HL-60 (cell line): Measurements from ENCODE around the gene CHRM3.
"Not testable (repeated sequence)": the region's sequence is repeated elsewhere in the genome, so short reads cannot be mapped to it uniquely, and the experiment has no call there.

Source experiments
- DNase-seq, 2 experiments: peaks; one replicate each; pipeline ENCODE4 v3.0.0-alpha.2; 2010 to 2020; ENCODE audit warnings: low read depth in 1 of 2, low spot score in 1 of 2
- H3K27ac ChIP-seq: fragments of 250-450 bp; sonication (Bioruptor Pico); replicated peaks from 2 replicates; pipeline ENCODE4 v1.5.1; 2020; ENCODE audit warnings: mild to moderate bottlenecking, moderate library complexity
- H3K27me3 ChIP-seq: fragments of 250-450 bp; sonication (Bioruptor Pico); 2 replicates; pipeline ENCODE4 v1.5.1; 2021; ENCODE audit warnings: mild to moderate bottlenecking, moderate library complexity; ENCODE audit not compliant: insufficient read depth, poor library complexity, severe bottlenecking
- H3K4me3 ChIP-seq: replicated peaks from 2 replicates; pipeline ENCODE4 v1.5.1; 2011; ENCODE audit warnings: mild to moderate bottlenecking, control low read depth, low read length; ENCODE audit not compliant: insufficient read depth
- GABPA ChIP-seq: IDR thresholded peaks from 2 replicates; pipeline ENCODE4 v1.6.1; 2012; ENCODE audit warnings: low read depth
- POLR2AphosphoS5 ChIP-seq: IDR thresholded peaks from 2 replicates; pipeline ENCODE4 v1.6.1; 2012; ENCODE audit warnings: low read depth
- SPI1 ChIP-seq: IDR thresholded peaks from 2 replicates; pipeline ENCODE4 v1.6.1; 2012; ENCODE audit warnings: low read depth, mild to moderate bottlenecking, borderline replicate concordance
- TF ChIP-seq, protein P1 (sequence below): IDR thresholded peaks from 2 replicates; pipeline ENCODE4 v1.6.1; 2012; ENCODE audit warnings: low read depth; ENCODE audit not compliant: insufficient replicate concordance
- TF ChIP-seq, protein P2 (sequence below): IDR thresholded peaks from one replicate; pipeline ENCODE4 v1.5.1; 2011; ENCODE audit warnings: low read length, control low read depth, inconsistent platforms; ENCODE audit not compliant: insufficient read depth

Gene CHRM3

DNA sequence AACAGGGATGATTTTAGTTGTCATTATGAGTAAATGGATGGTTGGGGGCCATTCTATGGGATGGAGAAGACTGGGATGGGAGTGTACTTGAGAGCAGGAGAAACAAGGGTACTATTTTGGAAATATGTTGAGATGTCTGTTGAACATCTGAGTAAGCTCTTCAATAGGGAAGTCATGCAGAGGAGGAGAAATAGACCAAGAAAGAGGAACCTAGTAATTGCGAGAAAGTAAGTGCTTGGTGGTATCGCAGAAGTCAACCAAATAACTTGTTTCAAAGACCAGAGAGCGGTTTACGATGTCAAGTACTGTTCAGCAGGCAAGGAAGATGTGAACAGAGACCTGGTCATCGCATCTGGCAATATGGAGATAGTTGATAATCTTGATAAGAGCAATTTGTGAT is 22.4 kb upstream of the CHRM3 start:
- TF ChIP-seq, protein P1, sequence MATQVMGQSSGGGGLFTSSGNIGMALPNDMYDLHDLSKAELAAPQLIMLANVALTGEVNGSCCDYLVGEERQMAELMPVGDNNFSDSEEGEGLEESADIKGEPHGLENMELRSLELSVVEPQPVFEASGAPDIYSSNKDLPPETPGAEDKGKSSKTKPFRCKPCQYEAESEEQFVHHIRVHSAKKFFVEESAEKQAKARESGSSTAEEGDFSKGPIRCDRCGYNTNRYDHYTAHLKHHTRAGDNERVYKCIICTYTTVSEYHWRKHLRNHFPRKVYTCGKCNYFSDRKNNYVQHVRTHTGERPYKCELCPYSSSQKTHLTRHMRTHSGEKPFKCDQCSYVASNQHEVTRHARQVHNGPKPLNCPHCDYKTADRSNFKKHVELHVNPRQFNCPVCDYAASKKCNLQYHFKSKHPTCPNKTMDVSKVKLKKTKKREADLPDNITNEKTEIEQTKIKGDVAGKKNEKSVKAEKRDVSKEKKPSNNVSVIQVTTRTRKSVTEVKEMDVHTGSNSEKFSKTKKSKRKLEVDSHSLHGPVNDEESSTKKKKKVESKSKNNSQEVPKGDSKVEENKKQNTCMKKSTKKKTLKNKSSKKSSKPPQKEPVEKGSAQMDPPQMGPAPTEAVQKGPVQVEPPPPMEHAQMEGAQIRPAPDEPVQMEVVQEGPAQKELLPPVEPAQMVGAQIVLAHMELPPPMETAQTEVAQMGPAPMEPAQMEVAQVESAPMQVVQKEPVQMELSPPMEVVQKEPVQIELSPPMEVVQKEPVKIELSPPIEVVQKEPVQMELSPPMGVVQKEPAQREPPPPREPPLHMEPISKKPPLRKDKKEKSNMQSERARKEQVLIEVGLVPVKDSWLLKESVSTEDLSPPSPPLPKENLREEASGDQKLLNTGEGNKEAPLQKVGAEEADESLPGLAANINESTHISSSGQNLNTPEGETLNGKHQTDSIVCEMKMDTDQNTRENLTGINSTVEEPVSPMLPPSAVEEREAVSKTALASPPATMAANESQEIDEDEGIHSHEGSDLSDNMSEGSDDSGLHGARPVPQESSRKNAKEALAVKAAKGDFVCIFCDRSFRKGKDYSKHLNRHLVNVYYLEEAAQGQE = no peak
- TF ChIP-seq, protein P2, sequence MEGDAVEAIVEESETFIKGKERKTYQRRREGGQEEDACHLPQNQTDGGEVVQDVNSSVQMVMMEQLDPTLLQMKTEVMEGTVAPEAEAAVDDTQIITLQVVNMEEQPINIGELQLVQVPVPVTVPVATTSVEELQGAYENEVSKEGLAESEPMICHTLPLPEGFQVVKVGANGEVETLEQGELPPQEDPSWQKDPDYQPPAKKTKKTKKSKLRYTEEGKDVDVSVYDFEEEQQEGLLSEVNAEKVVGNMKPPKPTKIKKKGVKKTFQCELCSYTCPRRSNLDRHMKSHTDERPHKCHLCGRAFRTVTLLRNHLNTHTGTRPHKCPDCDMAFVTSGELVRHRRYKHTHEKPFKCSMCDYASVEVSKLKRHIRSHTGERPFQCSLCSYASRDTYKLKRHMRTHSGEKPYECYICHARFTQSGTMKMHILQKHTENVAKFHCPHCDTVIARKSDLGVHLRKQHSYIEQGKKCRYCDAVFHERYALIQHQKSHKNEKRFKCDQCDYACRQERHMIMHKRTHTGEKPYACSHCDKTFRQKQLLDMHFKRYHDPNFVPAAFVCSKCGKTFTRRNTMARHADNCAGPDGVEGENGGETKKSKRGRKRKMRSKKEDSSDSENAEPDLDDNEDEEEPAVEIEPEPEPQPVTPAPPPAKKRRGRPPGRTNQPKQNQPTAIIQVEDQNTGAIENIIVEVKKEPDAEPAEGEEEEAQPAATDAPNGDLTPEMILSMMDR = no peak
- no peak for TF ChIP-seq POLR2AphosphoS5
- no peak for TF ChIP-seq GABPA
- TF ChIP-seq SPI1 = peak; percentile 73; the same call in 1 of the 2 replicates
- Histone ChIP-seq H3K27me3 (no peaks in the 10 kb centered on the region), H3K27ac (no peak overlapping the region), H3K4me3 (no peak overlapping the region)
- DNase-seq = peak in 1 of 2 experiments; percentile 30

DNA sequence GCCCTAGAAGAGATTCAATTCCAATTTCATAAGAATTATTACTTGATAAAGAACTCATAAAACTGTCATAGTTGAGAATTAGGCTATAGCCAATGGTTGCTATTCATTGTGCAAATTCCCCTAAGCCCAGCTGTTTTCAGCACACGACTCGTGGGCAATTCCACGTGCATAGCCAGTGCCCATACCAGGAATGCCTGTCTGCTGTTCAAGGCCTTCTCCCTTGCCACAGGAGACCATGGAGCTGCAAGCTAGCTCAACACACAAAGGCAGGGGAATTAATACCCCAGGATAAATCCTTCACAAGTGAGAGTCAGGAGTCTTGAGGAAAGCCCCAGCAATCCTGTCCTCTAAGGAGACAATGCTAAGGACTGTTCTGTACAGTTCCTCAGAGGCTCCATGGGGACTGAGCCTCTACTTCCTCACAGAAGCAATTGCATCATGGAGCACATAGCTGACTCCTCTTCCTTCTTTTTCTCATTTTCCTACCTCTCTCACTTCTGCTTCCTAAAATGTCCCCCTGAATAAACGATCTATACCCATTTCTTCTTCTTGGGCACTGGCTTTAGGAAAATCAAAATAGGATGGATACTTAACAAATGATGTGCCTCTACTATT is 19.1 kb upstream of the CHRM3 start:
- peak; percentile 84 for TF ChIP-seq SPI1
- TF ChIP-seq, protein P2 = no peak
- Histone ChIP-seq H3K27me3 (no peaks in the 10 kb centered on the region), H3K4me3 (no peak overlapping the region), H3K27ac (no peak overlapping the region)
- peak in 1 of 2 experiments; percentile 25 for DNase-seq

DNA sequence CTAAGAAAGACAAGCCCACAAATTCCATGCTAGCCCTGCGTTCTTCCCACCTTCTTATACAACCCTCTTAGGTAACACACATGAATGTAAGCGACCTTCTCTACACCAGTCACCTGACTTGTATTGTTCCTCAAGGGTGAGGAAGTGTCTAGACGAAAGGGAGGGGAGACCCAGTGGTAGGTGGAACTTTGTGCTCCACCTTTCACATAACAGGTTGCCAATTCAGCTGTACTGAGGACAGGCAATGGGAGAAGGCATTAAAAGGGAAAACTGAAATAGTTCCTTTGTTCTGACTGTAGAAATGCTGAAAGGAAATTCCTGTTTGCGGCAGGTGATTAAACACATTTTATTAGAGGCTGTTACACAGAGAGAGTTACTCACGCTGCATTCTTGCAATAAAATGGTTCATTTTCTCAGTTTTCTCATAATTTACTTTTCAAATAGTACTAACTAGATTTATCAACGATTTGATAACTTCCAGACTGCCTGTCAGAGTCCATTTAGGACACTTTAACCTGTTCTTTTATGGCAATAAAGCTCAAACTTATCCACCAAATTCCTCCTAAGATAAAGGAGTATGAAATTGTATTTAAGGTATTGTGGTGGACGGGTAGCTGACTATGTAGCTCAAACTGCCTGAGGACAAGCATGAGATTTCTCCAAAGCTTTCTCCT is 17.8 kb upstream of the CHRM3 start:
- Histone ChIP-seq H3K27ac (no peak overlapping the region), H3K4me3 (no peak overlapping the region), H3K27me3 (no peaks in the 10 kb centered on the region)
- no peak for DNase-seq
- TF ChIP-seq POLR2AphosphoS5 (no peak), SPI1 (peak; percentile 5; the same call in 1 of the 2 replicates)

DNA sequence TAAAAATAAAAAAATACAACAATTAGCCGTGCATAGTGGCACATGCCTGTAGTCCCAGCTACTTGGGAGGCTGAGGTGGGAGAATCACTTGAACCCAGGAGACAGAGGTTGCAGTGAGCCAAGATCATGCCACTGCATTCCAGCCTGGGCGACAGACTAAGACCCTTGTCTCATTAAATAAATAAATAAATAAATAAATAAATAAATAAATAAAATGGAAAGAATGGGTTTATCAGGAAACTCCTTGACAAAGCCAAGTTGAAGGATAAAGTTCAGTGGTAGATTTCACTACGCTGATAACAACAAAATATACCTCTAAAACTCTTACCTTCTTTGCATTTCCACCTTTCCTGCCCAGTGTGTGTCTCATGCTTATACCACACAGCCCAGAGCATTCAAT is 15.5 kb upstream of the CHRM3 start:
- H3K4me3 ChIP-seq, H3K27me3 ChIP-seq, DNase-seq, H3K27ac ChIP-seq: not testable (repeated sequence)

DNA sequence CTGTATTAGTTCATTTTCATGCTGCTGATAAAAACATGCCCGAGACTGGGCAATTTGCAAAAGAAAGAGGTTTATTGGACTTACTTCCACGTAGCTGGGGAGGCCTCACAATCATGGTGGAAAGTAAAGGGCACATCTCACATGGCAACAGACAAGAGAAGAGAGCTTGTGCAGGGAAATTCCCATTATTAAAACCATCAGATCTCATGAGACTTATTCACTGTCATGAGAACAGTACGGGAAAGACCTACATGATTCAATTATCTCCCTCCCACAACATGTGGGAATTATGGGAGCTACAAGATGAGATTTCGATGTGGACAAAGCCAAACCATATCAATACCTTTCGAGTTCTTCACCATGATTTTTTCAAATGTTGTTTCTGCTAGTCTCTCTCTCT is 3.7 kb upstream of the CHRM3 start:
- Histone ChIP-seq H3K4me3 (no peak overlapping the region), H3K27me3 (peaks cover 25% of the 10 kb centered on the region), H3K27ac (no peak overlapping the region)
- TF ChIP-seq POLR2AphosphoS5 (no peak), GABPA (no peak), SPI1 (no peak)
- TF ChIP-seq, protein P2 = no peak
- TF ChIP-seq, protein P1 = no peak
- no peak for DNase-seq
